IPS DF 6.9 (cell line): ENCODE results near the gene SCARF1.
A peak's percentile ranks its signal among the peaks of the same experiment; 100 is the strongest.

Source experiments
- DNase-seq: peaks from one replicate; pipeline ENCODE4 v3.0.0-alpha.2; 2013; ENCODE audit warnings: low read depth, low spot score
- H3K27ac ChIP-seq: one replicate; pipeline ENCODE4 v1.5.1; 2013; ENCODE audit warnings: low read length, control low read depth
- H3K27me3 ChIP-seq: 2 replicates; pipeline ENCODE4 v1.6.1; 2013; ENCODE audit warnings: mild to moderate bottlenecking, low read length; ENCODE audit not compliant: control insufficient read depth, insufficient read depth
- H3K36me3 ChIP-seq: 2 replicates; pipeline ENCODE4 v1.6.1; 2013; ENCODE audit warnings: low read length; ENCODE audit not compliant: control insufficient read depth, insufficient read depth
- H3K4me1 ChIP-seq: 2 replicates; pipeline ENCODE4 v1.6.1; 2013; ENCODE audit warnings: low read length; ENCODE audit not compliant: control insufficient read depth, insufficient read depth
- H3K4me3 ChIP-seq: 2 replicates; pipeline ENCODE4 v1.5.1; 2013; ENCODE audit warnings: mild to moderate bottlenecking, low read length
- H3K9me3 ChIP-seq: 2 replicates; pipeline ENCODE4 v1.6.1; 2013; ENCODE audit warnings: low read length, inconsistent platforms; ENCODE audit not compliant: control insufficient read depth, insufficient read depth
- WGBS: extraction: QIAGEN DNeasy Blood & Tissue Kit; methylation state at CpG from one replicate; pipeline ENCODE4 v1.1.7; 2013; ENCODE audit warnings: mixed read lengths, missing lambda C conversion rate; ENCODE audit not compliant: insufficient read length, insufficient coverage; 5-methylcytosine and 5-hydroxymethylcytosine counted together

The SCARF1 gene

GRCh38 chr17:1648173-1648962 is 2.8 kb upstream of the SCARF1 start:
- Histone ChIP-seq H3K27me3 (no peaks in the 10 kb centered on the region), H3K36me3 (peaks cover 24% of the 10 kb centered on the region), H3K4me3 (peak overlapping the region; percentile 31; the same call in 1 of the 2 replicates), H3K4me1 (peaks cover 15% of the 10 kb centered on the region), H3K27ac (no peak overlapping the region), H3K9me3 (no peaks in the 10 kb centered on the region)
- WGBS = no CpG with 5 or more reads among the region's 54 CpGs
- DNase-seq = no peak

DNA sequence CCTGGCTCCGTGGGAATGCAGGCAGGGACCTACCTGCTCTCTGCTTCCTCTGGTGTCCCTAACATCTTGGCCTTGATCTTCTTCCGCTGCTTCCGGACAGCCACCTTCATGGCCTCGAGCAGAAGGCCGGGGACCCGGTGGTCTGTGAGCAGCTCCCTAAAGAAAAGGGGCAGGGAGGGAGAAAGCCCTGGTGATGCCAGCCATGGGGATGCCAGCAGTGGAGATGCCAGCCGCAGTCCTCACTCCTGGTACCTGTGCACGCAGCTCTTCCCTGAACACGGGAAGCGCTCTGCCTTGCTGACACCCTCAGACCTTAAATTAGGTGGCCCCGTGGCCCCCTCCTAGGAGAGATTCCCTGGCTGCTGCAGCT is 2.3 kb upstream of the SCARF1 start:
- H3K27me3 ChIP-seq = no peaks in the 10 kb centered on the region
- no peak for DNase-seq
- WGBS = no CpG with 5 or more reads among the region's 11 CpGs
- no peak overlapping the region for H3K4me3 ChIP-seq
- no peak overlapping the region for H3K27ac ChIP-seq
- peaks cover 20% of the 10 kb centered on the region for H3K36me3 ChIP-seq
- H3K4me1 ChIP-seq = peaks cover 15% of the 10 kb centered on the region
- no peaks in the 10 kb centered on the region for H3K9me3 ChIP-seq

DNA sequence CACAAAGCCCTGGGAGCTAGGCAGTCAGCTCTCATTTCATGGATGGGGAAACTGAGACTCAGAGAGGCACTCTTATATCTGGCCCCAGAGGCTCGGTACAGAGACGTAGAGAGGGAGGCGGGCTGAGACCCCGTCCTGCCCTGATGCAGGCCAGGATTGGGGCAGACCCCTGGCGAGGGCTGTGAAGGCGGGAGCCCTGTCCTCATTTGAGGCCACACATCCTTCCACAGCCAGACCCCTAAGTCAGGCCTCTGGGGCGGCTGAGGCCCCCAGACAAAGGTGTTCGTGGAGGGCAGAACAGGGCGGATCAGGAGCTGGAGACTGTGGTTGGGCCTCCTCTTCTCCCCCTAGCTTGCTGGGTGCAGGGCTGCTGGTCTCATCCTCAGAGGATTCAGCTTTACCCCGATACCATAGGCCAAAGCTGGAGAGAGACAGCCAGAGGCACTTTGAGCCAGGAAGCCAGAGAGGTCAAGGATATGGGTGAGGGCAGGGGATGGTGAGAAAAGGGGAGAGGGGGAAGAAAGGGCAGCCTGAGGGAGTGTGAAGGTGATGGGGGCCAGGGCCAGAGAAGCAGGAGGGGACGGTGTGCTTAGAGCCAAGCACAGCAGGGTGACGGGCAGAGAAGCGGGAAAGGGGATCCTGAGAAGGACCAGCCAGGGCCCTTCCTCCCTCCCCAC is 805 bp upstream of the SCARF1 start:
- Histone ChIP-seq H3K4me3 (no peak overlapping the region), H3K27ac (no peak overlapping the region), H3K9me3 (no peaks in the 10 kb centered on the region), H3K36me3 (peaks cover 8% of the 10 kb centered on the region), H3K27me3 (no peaks in the 10 kb centered on the region), H3K4me1 (peaks cover 15% of the 10 kb centered on the region)
- DNase-seq = no peak
- no CpG with 5 or more reads among the region's 13 CpGs for WGBS

- Histone ChIP-seq H3K4me1 (peaks cover 17% of the 10 kb centered on the region), H3K27ac (no peak overlapping the region), H3K36me3 (no peaks in the 10 kb centered on the region; the same call in 1 of the 2 replicates), H3K9me3 (no peaks in the 10 kb centered on the region), H3K27me3 (no peaks in the 10 kb centered on the region), H3K4me3 (no peak overlapping the region)
- WGBS = no CpG with 5 or more reads among the region's 15 CpGs
- no peak for DNase-seq
Observed at GRCh38 chr17:1644493-1645206, 882 bp downstream of the SCARF1 start.

- no peak for DNase-seq
- no peak overlapping the region for H3K27ac ChIP-seq
- peaks cover 17% of the 10 kb centered on the region for H3K4me1 ChIP-seq
- no peaks in the 10 kb centered on the region for H3K27me3 ChIP-seq
- no peaks in the 10 kb centered on the region; the same call in 1 of the 2 replicates for H3K36me3 ChIP-seq
- H3K9me3 ChIP-seq = no peaks in the 10 kb centered on the region
- H3K4me3 ChIP-seq = peak overlapping the region; percentile 58; the same call in 1 of the 2 replicates
- WGBS = no CpG with 5 or more reads among the region's 13 CpGs
Observed at GRCh38 chr17:1643999-1644492, 1.5 kb downstream of the SCARF1 start.

- Histone ChIP-seq H3K36me3 (no peaks in the 10 kb centered on the region; the same call in 1 of the 2 replicates), H3K4me1 (peaks cover 18% of the 10 kb centered on the region), H3K9me3 (no peaks in the 10 kb centered on the region), H3K27me3 (no peaks in the 10 kb centered on the region), H3K27ac (no peak overlapping the region), H3K4me3 (peak overlapping the region; percentile 58; the same call in 1 of the 2 replicates)
- no peak for DNase-seq
- WGBS = no CpG with 5 or more reads among the region's 90 CpGs
Observed at GRCh38 chr17:1643293-1643998, 2.1 kb downstream of the SCARF1 start.

DNA sequence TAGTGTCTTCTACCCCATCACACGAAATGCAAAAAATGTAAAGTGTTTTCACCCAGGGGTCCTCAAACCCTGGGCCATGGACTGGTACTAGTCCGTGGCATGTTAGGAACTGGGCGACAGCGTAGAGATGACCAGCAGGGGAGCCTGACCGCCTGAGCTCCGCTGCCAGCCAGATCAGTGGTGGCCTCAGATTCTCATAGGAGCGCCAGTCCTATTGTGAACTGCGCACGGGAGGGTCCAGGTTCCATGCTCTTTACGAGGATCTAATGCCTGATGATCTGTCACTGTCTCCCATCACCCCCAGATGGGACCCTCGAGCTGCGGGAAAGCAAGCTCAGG is 4.5 kb downstream of the SCARF1 start:
- H3K4me1 ChIP-seq = peaks cover 20% of the 10 kb centered on the region
- no peak overlapping the region for H3K27ac ChIP-seq
- no peaks in the 10 kb centered on the region for H3K27me3 ChIP-seq
- H3K36me3 ChIP-seq = no peaks in the 10 kb centered on the region; the same call in 1 of the 2 replicates
- H3K4me3 ChIP-seq = no peak overlapping the region
- no CpG with 5 or more reads among the region's 12 CpGs for WGBS
- no peak for DNase-seq
- H3K9me3 ChIP-seq = no peaks in the 10 kb centered on the region

- no CpG with 5 or more reads among the region's 23 CpGs for WGBS
- Histone ChIP-seq H3K9me3 (no peaks in the 10 kb centered on the region), H3K4me1 (peaks cover 17% of the 10 kb centered on the region), H3K27me3 (no peaks in the 10 kb centered on the region), H3K27ac (no peak overlapping the region), H3K4me3 (no peak overlapping the region), H3K36me3 (no peaks in the 10 kb centered on the region; the same call in 1 of the 2 replicates)
- no peak for DNase-seq
Observed at GRCh38 chr17:1640329-1641064, 5.0 kb downstream of the SCARF1 start.

GRCh38 chr17:1639549-1640180 is 5.9 kb downstream of the SCARF1 start:
- no peaks in the 10 kb centered on the region; the same call in 1 of the 2 replicates for H3K36me3 ChIP-seq
- H3K4me1 ChIP-seq = peaks cover 10% of the 10 kb centered on the region
- no peak overlapping the region for H3K27ac ChIP-seq
- H3K9me3 ChIP-seq = no peaks in the 10 kb centered on the region
- DNase-seq = no peak
- no peak overlapping the region for H3K4me3 ChIP-seq
- WGBS = no CpG with 5 or more reads among the region's 11 CpGs
- no peaks in the 10 kb centered on the region for H3K27me3 ChIP-seq
